BLaER1 treated with 17β-estradiol and CSF1 and Interleukin-3, amounts not matched to agents 10 nM and 100 nM (cell line): Measurements from ENCODE around the gene LRRC26.
"Not testable (repeated sequence)": the region's sequence is repeated elsewhere in the genome, so short reads cannot be mapped to it uniquely, and the experiment has no call there.

Source experiments
- H3K27ac ChIP-seq, 11 experiments: shearing (Covaris generic); formaldehyde crosslinking; 2 replicates each; pipeline ENCODE4 v1.8.1; 2022
- H3K27me3 ChIP-seq, 11 experiments: shearing (Covaris generic); formaldehyde crosslinking; 2 replicates each; pipeline ENCODE4 v1.8.1; 2022
- H3K36me3 ChIP-seq, 11 experiments: shearing (Covaris generic); formaldehyde crosslinking; 2 replicates each; pipeline ENCODE4 v1.8.1; 2022
- H3K4me1 ChIP-seq, 10 experiments: shearing (Covaris generic); formaldehyde crosslinking; 2 replicates each; pipeline ENCODE4 v1.8.1; 2022
- H3K4me2 ChIP-seq, 11 experiments: shearing (Covaris generic); formaldehyde crosslinking; 2 replicates each; pipeline ENCODE4 v1.8.1; 2022
- H3K4me3 ChIP-seq, 10 experiments: shearing (Covaris generic); formaldehyde crosslinking; 2 replicates each; pipeline ENCODE4 v1.8.1; 2022
- H3K9ac ChIP-seq, 11 experiments: shearing (Covaris generic); formaldehyde crosslinking; 2 replicates each; pipeline ENCODE4 v1.8.1; 2022
- H3K9me3 ChIP-seq, 11 experiments: shearing (Covaris generic); formaldehyde crosslinking; replicated peaks in 1 of 11; 2 replicates each; pipeline ENCODE4 v1.8.1; 2022
- H4K20me1 ChIP-seq, 11 experiments: shearing (Covaris generic); formaldehyde crosslinking; 2 replicates each; pipeline ENCODE4 v1.8.1; 2022
- Cebpa-rat ChIP-seq, 11 experiments: shearing (Covaris generic); IDR thresholded peaks; 2 replicates each; pipeline ENCODE4 v1.8.1; 2022

LRRC26 gene

DNA sequence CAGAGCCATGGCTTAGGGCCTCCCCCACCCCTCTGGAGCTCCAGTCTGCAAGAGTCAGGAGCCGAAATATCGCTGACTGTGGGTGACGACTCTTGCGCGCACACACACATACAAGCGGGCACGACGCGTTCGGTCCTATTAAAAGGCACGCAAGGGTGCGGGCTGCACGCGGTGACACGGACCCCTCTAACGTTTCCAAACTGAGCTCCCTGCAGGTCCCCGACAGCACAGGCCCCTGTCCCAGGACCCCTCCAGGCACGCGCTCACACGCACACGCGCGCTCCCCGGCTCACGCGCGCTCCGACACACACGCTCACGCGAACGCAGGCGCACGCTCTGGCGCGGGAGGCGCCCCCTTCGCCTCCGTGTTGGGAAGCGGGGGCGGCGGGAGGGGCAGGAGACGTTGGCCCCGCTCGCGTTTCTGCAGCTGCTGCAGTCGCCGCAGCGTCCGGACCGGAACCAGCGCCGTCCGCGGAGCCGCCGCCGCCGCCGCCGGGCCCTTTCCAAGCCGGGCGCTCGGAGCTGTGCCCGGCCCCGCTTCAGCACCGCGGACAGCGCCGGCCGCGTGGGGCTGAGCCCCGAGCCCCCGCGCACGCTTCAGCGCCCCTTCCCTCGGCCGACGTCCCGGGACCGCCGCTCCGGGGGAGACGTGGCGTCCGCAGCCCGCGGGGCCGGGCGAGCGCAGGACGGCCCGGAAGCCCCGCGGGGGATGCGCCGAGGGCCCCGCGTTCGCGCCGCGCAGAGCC is 31.0 kb downstream of the LRRC26 start, which contains the start of gene GRIN1:
Gene GRIN1, plus strand, starts transcription at position 433 of the 746 bp plus-strand sequence. CDS start 333 bp downstream, outside the sequence.
- peaks cover 6 to 40% (median 16%) of the 10 kb centered on the region in 10 experiments; a peak in 16 of 20 replicates for H3K4me1 ChIP-seq
- H3K4me3 ChIP-seq, result peak within 1 kb of the TSS in 2 of 10 experiments; percentile 2 to 16; a peak in 1 of 20 replicates
- peaks cover 0 to 67% (median 9%) of the 10 kb centered on the region in 11 experiments; a peak in 11 of 22 replicates for H4K20me1 ChIP-seq
- no peak for TF ChIP-seq Cebpa-rat (IDR thresholded peaks at IDR 0.05)
- H3K27ac ChIP-seq, result no peak within 1 kb of the TSS
- H3K9ac ChIP-seq, result no peak within 1 kb of the TSS
- H3K27me3 ChIP-seq, result peaks cover 62 to 98% (median 78%) of the 10 kb centered on the region in 11 experiments
- H3K4me2 ChIP-seq, result peak within 1 kb of the TSS; percentile 34 to 72 (median 65); a peak in 21 of 22 replicates
- H3K36me3 ChIP-seq, result no peaks in the 10 kb centered on the region
- H3K9me3 ChIP-seq, result peaks cover 0 to 4% (median 0%) of the 10 kb centered on the region in 11 experiments; a peak in 1 of 22 replicates

DNA sequence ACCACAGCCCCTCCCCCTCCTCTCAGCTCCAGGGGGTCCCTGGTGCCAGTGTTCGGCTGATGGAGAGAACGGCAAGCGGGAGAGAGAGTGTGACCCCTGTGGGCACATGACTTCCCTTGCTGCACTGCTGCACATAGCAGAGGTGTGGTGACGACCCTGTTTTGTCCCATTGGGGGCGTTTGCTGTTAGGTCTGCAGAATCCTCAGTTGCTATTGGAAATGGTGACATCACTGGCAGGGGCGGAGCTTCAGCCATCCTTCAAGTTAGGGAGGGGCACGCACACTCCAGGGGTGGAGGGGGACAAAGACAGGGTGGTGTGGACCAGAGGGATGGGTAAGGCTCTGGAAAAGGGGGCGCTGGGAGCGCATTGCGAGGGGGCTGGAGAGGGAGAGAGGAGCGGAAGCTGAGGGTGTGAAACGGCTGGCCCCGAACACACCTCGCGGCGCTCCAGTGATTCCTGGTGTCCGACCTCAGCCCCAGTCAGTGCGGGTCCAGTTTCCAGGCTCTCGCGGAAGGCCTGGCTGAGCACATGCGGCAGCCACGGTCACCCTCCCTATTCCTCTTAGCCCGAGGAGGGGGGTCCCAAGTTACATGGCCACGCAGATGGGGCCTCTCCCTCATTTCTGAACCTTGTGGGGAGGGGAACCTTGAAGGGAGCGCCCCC is 31.7 kb downstream of the LRRC26 start:
- H3K9me3 ChIP-seq, result peaks cover 0 to 4% (median 0%) of the 10 kb centered on the region in 11 experiments; a peak in 1 of 22 replicates
- H3K27ac ChIP-seq, result no peak overlapping the region
- peaks cover 62 to 94% (median 78%) of the 10 kb centered on the region in 11 experiments for H3K27me3 ChIP-seq
- H3K9ac ChIP-seq, result no peak overlapping the region
- H3K4me2 ChIP-seq, result peak overlapping the region in 9 of 11 experiments; percentile 52 to 72 (median 66); a peak in 12 of 22 replicates
- H3K36me3 ChIP-seq, result no peaks in the 10 kb centered on the region
- TF ChIP-seq Cebpa-rat (IDR thresholded peaks at IDR 0.05), result no peak
- peaks cover 6 to 34% (median 16%) of the 10 kb centered on the region in 10 experiments; a peak in 16 of 20 replicates for H3K4me1 ChIP-seq
- 0 out of 20 replicates have a peak overlapping the region, but pooled peaks of 1 of the 10 experiments have one; percentile 2 for H3K4me3 ChIP-seq
- peaks cover 0 to 60% (median 9%) of the 10 kb centered on the region in 11 experiments; a peak in 11 of 22 replicates for H4K20me1 ChIP-seq

DNA sequence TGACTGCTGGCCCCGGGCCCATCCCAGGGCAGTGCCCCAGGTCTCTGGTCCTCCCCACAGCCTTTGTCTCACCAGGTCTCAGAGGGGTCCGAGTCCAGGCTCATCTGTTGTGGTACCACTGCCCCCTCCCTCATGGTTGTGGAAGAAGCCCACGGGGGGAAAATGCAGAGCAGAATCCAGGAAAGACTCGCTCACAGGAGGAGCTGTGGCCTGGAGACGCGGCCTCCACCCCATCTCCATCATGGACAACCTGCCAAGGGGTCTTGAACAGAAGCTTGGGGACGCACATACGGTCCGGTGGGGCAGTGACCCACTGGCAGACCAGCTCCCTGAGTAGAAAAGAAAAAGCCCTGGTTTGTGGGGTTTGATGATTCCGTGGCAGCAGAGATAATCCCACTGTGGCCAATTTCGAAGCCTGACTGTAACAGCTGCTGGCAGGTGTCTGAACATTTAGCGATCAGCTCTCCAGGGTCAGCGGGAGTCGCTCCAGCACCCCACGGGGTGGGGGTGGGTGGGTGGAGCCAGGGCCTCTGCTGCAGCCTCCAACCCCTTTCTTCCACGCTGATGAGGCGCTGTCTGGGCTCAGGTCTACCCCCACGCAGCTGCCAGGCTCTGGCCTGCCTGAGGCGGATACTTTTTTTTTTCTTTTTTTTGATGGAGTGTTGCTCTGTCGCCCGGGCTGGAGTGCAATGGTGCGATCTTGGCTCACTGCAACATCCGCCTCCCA is 32.8 kb downstream of the LRRC26 start:
- Histone ChIP-seq H3K27ac (no peak overlapping the region), H3K4me1 (peaks cover 6 to 32% (median 15%) of the 10 kb centered on the region in 10 experiments; a peak in 16 of 20 replicates), H4K20me1 (peaks cover 0 to 52% (median 9%) of the 10 kb centered on the region in 11 experiments; a peak in 11 of 22 replicates), H3K36me3 (no peaks in the 10 kb centered on the region), H3K9ac (no peak overlapping the region), H3K27me3 (peaks cover 62 to 86% (median 78%) of the 10 kb centered on the region in 11 experiments), H3K4me2 (no peak overlapping the region), H3K9me3 (peaks cover 0 to 4% (median 0%) of the 10 kb centered on the region in 11 experiments; a peak in 1 of 22 replicates), H3K4me3 (no peak overlapping the region)
- no peak for TF ChIP-seq Cebpa-rat (IDR thresholded peaks at IDR 0.05)

DNA sequence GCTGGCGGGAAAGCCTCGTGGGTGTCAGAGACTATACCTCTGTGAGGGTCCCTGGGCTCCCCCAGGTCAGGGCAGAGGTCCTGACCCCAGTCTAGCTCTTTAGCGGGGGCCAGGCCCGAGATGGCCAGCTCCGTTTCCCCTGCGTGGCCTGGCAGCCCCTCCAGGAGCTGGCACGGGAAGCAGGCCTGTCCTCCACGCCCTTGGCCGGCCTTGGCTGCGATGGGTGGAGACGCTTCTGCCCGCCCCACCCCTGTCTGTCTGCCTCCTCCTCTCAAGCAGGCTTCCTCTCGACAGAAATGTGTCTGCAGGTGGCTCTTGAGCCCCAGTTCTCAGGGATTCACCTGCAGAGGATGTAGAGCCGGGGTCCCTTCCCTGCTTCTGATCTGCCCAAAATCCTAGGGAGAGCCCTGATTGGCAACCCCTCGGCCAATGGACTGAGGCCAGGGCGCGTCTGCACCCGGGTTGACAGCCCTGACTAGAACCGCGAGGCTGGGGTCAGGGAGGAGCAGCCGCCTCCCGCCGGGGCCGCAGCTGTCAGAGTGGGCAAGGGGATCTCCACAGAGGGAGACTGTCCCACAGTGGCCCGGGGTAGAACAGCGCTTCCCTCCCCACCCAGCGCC is 33.5 kb downstream of the LRRC26 start:
- Histone ChIP-seq H3K9me3 (peaks cover 0 to 4% (median 0%) of the 10 kb centered on the region in 11 experiments; a peak in 1 of 22 replicates), H3K27me3 (peaks cover 59 to 82% (median 73%) of the 10 kb centered on the region in 11 experiments), H3K27ac (no peak overlapping the region), H4K20me1 (peaks cover 0 to 45% (median 9%) of the 10 kb centered on the region in 11 experiments; a peak in 11 of 22 replicates), H3K4me2 (no peak overlapping the region), H3K4me3 (no peak overlapping the region), H3K9ac (no peak overlapping the region), H3K36me3 (no peaks in the 10 kb centered on the region), H3K4me1 (peaks cover 6 to 36% (median 17%) of the 10 kb centered on the region in 10 experiments; a peak in 16 of 20 replicates)
- no peak for TF ChIP-seq Cebpa-rat (IDR thresholded peaks at IDR 0.05)

DNA sequence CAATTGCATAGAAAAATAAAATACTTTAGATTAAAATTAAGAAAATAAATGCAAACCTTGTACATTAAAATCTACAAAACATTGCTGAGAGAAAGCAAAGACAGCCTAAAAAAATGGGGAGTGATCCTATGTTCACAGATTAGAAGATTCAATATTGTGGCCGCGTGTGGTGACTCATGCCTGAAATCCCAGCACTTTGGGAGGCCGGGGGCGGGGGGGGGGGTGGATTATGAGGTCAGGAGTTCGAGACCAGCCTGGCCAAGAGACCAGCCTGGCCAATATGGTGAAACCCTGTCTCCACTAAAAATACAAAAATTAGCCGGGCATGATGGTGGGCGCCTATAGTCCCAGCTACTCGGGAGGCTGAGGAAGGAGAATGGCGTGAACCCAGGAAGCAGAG is 34.7 kb downstream of the LRRC26 start:
- peaks cover 10 to 40% (median 25%) of the 10 kb centered on the region in 10 experiments for H3K4me1 ChIP-seq
- H4K20me1 ChIP-seq, result peaks cover 0 to 37% (median 9%) of the 10 kb centered on the region in 11 experiments; a peak in 11 of 22 replicates
- H3K27me3 ChIP-seq, result peaks cover 47 to 70% (median 61%) of the 10 kb centered on the region in 11 experiments
- not testable (repeated sequence) for H3K27ac ChIP-seq, H3K4me2 ChIP-seq, H3K4me3 ChIP-seq, H3K9me3 ChIP-seq, H3K36me3 ChIP-seq, H3K9ac ChIP-seq

DNA sequence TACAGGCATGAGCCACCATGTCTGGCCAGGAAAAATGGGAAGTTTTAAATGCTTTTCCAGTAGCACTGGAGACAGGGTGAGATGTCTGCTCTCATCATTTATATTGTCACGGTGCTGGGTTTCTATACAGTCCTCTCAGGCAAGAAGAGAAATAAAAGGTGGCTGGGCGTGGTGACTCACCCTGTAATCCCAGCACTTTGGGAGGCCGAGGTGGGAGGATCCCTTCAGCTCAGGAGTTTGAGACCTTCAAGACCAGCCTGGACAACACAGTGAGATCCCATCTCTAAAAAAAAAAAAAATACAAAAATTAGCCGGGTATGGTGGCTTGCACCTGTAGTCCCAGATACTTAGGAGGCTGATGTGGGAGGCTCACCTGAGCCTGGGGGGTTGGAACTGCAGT is 35.7 kb downstream of the LRRC26 start:
- no peak for TF ChIP-seq Cebpa-rat (IDR thresholded peaks at IDR 0.05)
- Histone ChIP-seq H3K27ac (no peak overlapping the region), H3K4me1 (peaks cover 11 to 41% (median 27%) of the 10 kb centered on the region in 10 experiments), H3K9me3 (peaks cover 0 to 7% (median 0%) of the 10 kb centered on the region in 11 experiments; a peak in 2 of 22 replicates), H3K4me3 (no peak overlapping the region), H3K27me3 (peaks cover 38 to 60% (median 52%) of the 10 kb centered on the region in 11 experiments), H3K9ac (no peak overlapping the region), H3K36me3 (no peaks in the 10 kb centered on the region), H4K20me1 (peaks cover 0 to 29% (median 9%) of the 10 kb centered on the region in 11 experiments; a peak in 11 of 22 replicates), H3K4me2 (no peak overlapping the region)

DNA sequence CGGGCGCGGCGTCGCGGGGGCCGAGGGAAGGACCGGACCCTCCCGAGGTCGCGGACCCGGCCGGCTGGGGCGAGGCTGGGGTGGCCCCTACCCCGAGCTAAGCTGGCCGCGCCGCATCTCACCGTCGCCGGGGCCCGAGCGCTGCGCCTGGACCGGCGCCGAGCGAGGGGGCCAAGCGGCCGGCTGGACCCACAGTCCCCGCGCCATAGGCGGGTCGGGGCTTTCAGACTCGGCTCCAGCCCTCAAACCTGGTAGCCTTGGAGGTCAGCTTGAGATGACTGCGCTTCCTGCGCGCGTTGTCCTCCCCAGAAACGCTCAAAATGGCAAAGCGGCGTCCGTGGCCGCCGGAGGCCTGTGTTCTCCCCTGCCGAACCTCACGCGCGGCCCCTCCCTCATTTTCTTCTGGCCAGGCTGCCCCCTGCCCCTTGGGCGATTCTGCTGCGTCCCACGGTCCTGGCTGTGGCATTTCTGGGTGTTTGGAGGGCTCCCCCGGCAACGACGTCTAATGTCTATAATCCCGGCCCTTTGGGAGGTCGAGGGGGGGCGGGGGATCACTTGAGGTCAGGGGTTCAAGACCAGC is 39.6 kb downstream of the LRRC26 start:
- Histone ChIP-seq H3K27ac (peak overlapping the region; percentile 48 to 87 (median 77); a peak in 21 of 22 replicates), H3K4me3 (peak overlapping the region; percentile 69 to 83 (median 80)), H3K4me1 (peaks cover 35 to 55% (median 46%) of the 10 kb centered on the region in 10 experiments), H4K20me1 (peaks cover 0 to 11% (median 0%) of the 10 kb centered on the region in 11 experiments; a peak in 4 of 22 replicates), H3K9ac (peak overlapping the region; percentile 76 to 93 (median 84)), H3K27me3 (peaks cover 0 to 21% (median 12%) of the 10 kb centered on the region in 11 experiments; a peak in 17 of 22 replicates), H3K4me2 (peak overlapping the region; percentile 88 to 100 (median 98)), H3K36me3 (no peaks in the 10 kb centered on the region), H3K9me3 (peaks cover 0 to 7% (median 0%) of the 10 kb centered on the region in 11 experiments; a peak in 1 of 22 replicates)
- TF ChIP-seq Cebpa-rat (IDR thresholded peaks at IDR 0.05), result no peak
